ENCODE data around the gene LRFN5.

- TF ChIP-seq CTCF (IDR thresholded peaks at IDR 0.05) = no peak
- no peak for TF ChIP-seq HMGA2 (CRISPR knock-in tag; IDR thresholded peaks at IDR 0.05)
- TF ChIP-seq USF2 (CRISPR knock-in tag; IDR thresholded peaks at IDR 0.05) = no peak
- no peak for TF ChIP-seq MLX (CRISPR knock-in tag; IDR thresholded peaks at IDR 0.05)
- no peak for TF ChIP-seq ATF2 (CRISPR knock-in tag; IDR thresholded peaks at IDR 0.05; ENCODE audit: borderline replicate concordance, low read depth)
- TF ChIP-seq ATF1 (CRISPR knock-in tag; IDR thresholded peaks at IDR 0.05) = no peak
- no peak for TF ChIP-seq CBFB (CRISPR knock-in tag; IDR thresholded peaks at IDR 0.05; ENCODE audit: low read depth)
- no peak for TF ChIP-seq FOXP1 (CRISPR knock-in tag; IDR thresholded peaks at IDR 0.05; ENCODE audit: borderline replicate concordance)
- no peak for TF ChIP-seq ZNF121 (CRISPR knock-in tag; IDR thresholded peaks at IDR 0.05)
- TF ChIP-seq E2F1 (CRISPR knock-in tag; IDR thresholded peaks at IDR 0.05) = no peak
- TF ChIP-seq ARID4B (CRISPR knock-in tag; IDR thresholded peaks at IDR 0.05; ENCODE audit: borderline replicate concordance) = no peak
- TF ChIP-seq KAT7 (CRISPR knock-in tag; IDR thresholded peaks at IDR 0.05; ENCODE audit: borderline replicate concordance) = no peak
These were observed 294.0 kb downstream of the LRFN5 start for GRCh38 chr14:41900644-41901043.
